KMS-11 (cell line): ENCODE results near the gene ACTN4.

Experiments used
- H2AFZ ChIP-seq: fragments of 200-600 bp; sonication (generic); 2 replicates; pipeline ENCODE4 v1.6.1; 2016; ENCODE audit warnings: antibody characterized with exemption, mixed run types, low read depth
- H3K27ac ChIP-seq: fragments of 200-600 bp; sonication (generic); 2 replicates; pipeline ENCODE4 v1.6.1; 2016; ENCODE audit warnings: mild to moderate bottlenecking, mixed run types
- H3K27me3 ChIP-seq: fragments of 200-600 bp; sonication (generic); 2 replicates; pipeline ENCODE4 v1.6.1; 2017; ENCODE audit warnings: mild to moderate bottlenecking, low read depth, mixed run types, moderate library complexity; ENCODE audit not compliant: insufficient read depth
- H3K36me3 ChIP-seq: fragments of 200-600 bp; sonication (generic); 2 replicates; pipeline ENCODE4 v1.6.1; 2017; ENCODE audit warnings: mild to moderate bottlenecking, mixed run types; ENCODE audit not compliant: insufficient read depth
- H3K4me1 ChIP-seq: fragments of 200-600 bp; sonication (generic); 2 replicates; pipeline ENCODE4 v1.6.1; 2016; ENCODE audit warnings: mild to moderate bottlenecking, low read depth, mixed run types; ENCODE audit not compliant: poor library complexity, severe bottlenecking
- H3K4me2 ChIP-seq: fragments of 200-600 bp; sonication (generic); 2 replicates; pipeline ENCODE4 v1.7.0; 2016; ENCODE audit warnings: mild to moderate bottlenecking, mixed run types
- H3K4me3 ChIP-seq: fragments of 200-600 bp; sonication (generic); IDR thresholded peaks from 2 replicates; pipeline ENCODE4 v1.6.1; 2017; ENCODE audit warnings: low read depth, low read length, mixed read lengths; ENCODE audit not compliant: insufficient read depth
- H3K79me2 ChIP-seq: fragments of 200-600 bp; sonication (generic); 2 replicates; pipeline ENCODE4 v1.6.1; 2016; ENCODE audit warnings: low read depth, mixed run types; ENCODE audit not compliant: insufficient read depth
- H3K9ac ChIP-seq: fragments of 200-600 bp; sonication (generic); 2 replicates; pipeline ENCODE4 v1.6.1; 2016; ENCODE audit warnings: mild to moderate bottlenecking, mixed run types
- H4K20me1 ChIP-seq: fragments of 200-600 bp; sonication (generic); 2 replicates; pipeline ENCODE4 v1.6.1; 2016; ENCODE audit warnings: mild to moderate bottlenecking, mixed run types; ENCODE audit not compliant: insufficient read depth
- TF ChIP-seq, protein P1 (sequence below): fragments of 200-600 bp; sonication (generic); conservative IDR thresholded peaks from 2 replicates; pipeline ENCODE4 v1.6.1; 2017; ENCODE audit warnings: low read depth, mild to moderate bottlenecking, antibody characterized with exemption, low read length, moderate library complexity, mixed read lengths

ACTN4 gene

DNA sequence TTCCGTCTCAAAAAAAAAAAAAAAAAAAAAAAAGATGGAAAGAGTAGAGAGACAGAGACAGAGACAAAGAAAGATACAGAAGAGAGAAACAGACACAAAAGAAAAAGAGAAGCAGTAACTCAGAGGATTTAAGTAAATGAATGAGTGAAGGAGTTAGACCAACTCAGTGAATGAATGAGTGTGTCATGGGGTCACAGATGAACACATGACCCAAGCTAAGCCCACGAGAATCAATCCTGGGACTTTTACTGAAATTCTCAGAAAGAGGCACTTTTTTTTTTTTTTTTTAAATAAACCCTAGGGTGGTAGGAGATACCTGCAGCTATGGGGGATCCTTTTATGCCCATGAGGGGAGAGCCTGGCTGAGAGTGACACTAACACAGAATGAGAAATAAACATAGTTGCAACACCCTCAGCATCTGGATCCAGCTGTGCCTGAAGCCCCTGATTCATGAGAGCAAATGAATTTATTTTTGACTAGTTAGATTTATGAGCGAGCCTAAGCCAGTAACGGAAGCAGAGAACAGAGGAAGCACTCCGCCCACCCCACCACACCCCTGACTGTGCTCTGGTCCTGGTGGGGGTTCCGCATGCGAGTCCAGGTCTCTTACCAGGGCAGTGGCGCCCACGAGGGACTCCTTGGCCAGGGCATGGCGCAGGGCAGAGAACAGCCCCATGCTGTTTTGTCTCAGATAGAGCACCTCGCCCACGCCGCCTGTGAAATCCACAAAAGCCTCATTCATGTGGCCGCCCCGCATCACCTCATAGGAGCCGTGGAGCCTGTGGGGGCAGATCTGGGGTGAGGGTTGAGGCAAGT lies 92.2 kb downstream of the ACTN4 start:
- Histone ChIP-seq H3K4me1 (peaks cover 7% of the 10 kb centered on the region), H3K9ac (no peak overlapping the region), H3K36me3 (no peaks in the 10 kb centered on the region), H3K4me3 (no peak overlapping the region), H3K79me2 (no peaks in the 10 kb centered on the region), H3K27me3 (no peaks in the 10 kb centered on the region), H4K20me1 (no peaks in the 10 kb centered on the region), H3K27ac (no peak overlapping the region), H2AFZ (no peak overlapping the region), H3K4me2 (no peak overlapping the region)
- TF ChIP-seq, protein P1, sequence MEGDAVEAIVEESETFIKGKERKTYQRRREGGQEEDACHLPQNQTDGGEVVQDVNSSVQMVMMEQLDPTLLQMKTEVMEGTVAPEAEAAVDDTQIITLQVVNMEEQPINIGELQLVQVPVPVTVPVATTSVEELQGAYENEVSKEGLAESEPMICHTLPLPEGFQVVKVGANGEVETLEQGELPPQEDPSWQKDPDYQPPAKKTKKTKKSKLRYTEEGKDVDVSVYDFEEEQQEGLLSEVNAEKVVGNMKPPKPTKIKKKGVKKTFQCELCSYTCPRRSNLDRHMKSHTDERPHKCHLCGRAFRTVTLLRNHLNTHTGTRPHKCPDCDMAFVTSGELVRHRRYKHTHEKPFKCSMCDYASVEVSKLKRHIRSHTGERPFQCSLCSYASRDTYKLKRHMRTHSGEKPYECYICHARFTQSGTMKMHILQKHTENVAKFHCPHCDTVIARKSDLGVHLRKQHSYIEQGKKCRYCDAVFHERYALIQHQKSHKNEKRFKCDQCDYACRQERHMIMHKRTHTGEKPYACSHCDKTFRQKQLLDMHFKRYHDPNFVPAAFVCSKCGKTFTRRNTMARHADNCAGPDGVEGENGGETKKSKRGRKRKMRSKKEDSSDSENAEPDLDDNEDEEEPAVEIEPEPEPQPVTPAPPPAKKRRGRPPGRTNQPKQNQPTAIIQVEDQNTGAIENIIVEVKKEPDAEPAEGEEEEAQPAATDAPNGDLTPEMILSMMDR, result no peak

GRCh38 chr19:38740257-38740592 lies 92.8 kb downstream of the ACTN4 start:
- H2AFZ ChIP-seq, result no peak overlapping the region
- no peak overlapping the region for H3K4me2 ChIP-seq
- no peak overlapping the region for H3K27ac ChIP-seq
- H3K36me3 ChIP-seq, result no peaks in the 10 kb centered on the region
- H3K4me1 ChIP-seq, result peaks cover 1% of the 10 kb centered on the region
- no peak overlapping the region for H3K4me3 ChIP-seq
- H3K79me2 ChIP-seq, result no peaks in the 10 kb centered on the region
- H4K20me1 ChIP-seq, result no peaks in the 10 kb centered on the region
- H3K9ac ChIP-seq, result no peak overlapping the region
- no peaks in the 10 kb centered on the region for H3K27me3 ChIP-seq
- TF ChIP-seq, protein P1, result no peak

DNA sequence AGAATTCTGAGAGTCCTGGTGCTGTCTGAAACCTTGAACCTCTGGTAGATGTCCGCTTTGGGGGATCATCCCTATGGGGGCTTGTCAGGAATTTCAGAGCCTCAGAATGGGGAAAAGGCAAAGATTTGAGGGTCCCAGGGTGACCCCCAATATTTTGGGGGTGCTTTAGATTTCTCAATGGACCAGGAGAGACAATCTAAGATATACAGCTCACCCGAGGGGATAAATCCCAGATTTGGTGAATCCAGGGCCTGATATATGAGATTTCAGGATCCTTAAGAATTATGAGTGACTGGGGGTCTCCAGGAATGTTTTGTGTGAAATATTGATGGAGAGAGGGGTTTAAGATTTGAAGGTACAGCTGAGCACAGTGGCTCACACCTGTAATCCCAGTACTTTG lies 93.5 kb downstream of the ACTN4 start:
- no peak overlapping the region for H2AFZ ChIP-seq

GRCh38 chr19:38741670-38742069 lies 94.2 kb downstream of the ACTN4 start:
- Histone ChIP-seq H3K9ac (no peak overlapping the region), H3K27me3 (no peaks in the 10 kb centered on the region), H3K4me2 (no peak overlapping the region), H3K27ac (no peak overlapping the region), H3K36me3 (no peaks in the 10 kb centered on the region), H4K20me1 (no peaks in the 10 kb centered on the region), H3K4me1 (no peaks in the 10 kb centered on the region), H3K79me2 (no peaks in the 10 kb centered on the region), H3K4me3 (no peak overlapping the region), H2AFZ (no peak overlapping the region)
- TF ChIP-seq, protein P1, result no peak

More for the DNA sequence above, 93.5 kb downstream of the ACTN4 start:
- no peaks in the 10 kb centered on the region for H3K27me3 ChIP-seq
- TF ChIP-seq, protein P1, result no peak
- H3K4me1 ChIP-seq, result no peaks in the 10 kb centered on the region
- H3K4me2 ChIP-seq, result no peak overlapping the region
- H3K36me3 ChIP-seq, result no peaks in the 10 kb centered on the region
- H3K79me2 ChIP-seq, result no peaks in the 10 kb centered on the region
- H3K27ac ChIP-seq, result no peak overlapping the region
- H3K9ac ChIP-seq, result no peak overlapping the region
- H3K4me3 ChIP-seq, result no peak overlapping the region
- H4K20me1 ChIP-seq, result no peaks in the 10 kb centered on the region
